GM21528 (cell line): ENCODE measurements around the gene USP7.

Experiments used
- ATAC-seq: cut with Tn5 transposase; IDR thresholded peaks from one replicate; pipeline ENCODE4 v1.9.1; 2021; ENCODE audit warnings: mild to moderate bottlenecking, moderate library complexity; ENCODE audit not compliant: unreplicated experiment, low FRiP score

USP7 gene

GRCh38 chr16:8905795-8906591 is 57.7 kb downstream of the USP7 start:
- no peak for ATAC-seq

- ATAC-seq, result no peak
These were observed 58.4 kb downstream of the USP7 start for GRCh38 chr16:8905168-8905762.

- no peak for ATAC-seq
These were observed 59.7 kb downstream of the USP7 start for GRCh38 chr16:8904018-8904430.

- no peak for ATAC-seq
These were observed 60.7 kb downstream of the USP7 start for GRCh38 chr16:8903004-8903403.

GRCh38 chr16:8901320-8901861 is 62.3 kb downstream of the USP7 start:
- no peak for ATAC-seq

- ATAC-seq, result no peak
These were observed 63.4 kb downstream of the USP7 start for GRCh38 chr16:8900343-8900742.

GRCh38 chr16:8899709-8900317 is 63.9 kb downstream of the USP7 start:
- ATAC-seq, result no peak

GRCh38 chr16:8898660-8899318 is 64.9 kb downstream of the USP7 start:
- no peak for ATAC-seq

GRCh38 chr16:8894736-8895334 is 68.9 kb downstream of the USP7 start:
- no peak for ATAC-seq

GRCh38 chr16:8893976-8894690 is 69.6 kb downstream of the USP7 start:
- no peak for ATAC-seq

GRCh38 chr16:8893426-8893825 is 70.3 kb downstream of the USP7 start:
- no peak for ATAC-seq

- ATAC-seq, result peak; percentile 21
These were observed 71.6 kb downstream of the USP7 start for GRCh38 chr16:8892101-8892575.

- ATAC-seq, result no peak
These were observed 73.2 kb downstream of the USP7 start for GRCh38 chr16:8890549-8890921.

- no peak for ATAC-seq
These were observed 73.7 kb downstream of the USP7 start for GRCh38 chr16:8889893-8890548.

- no peak for ATAC-seq
These were observed 74.5 kb downstream of the USP7 start for GRCh38 chr16:8888951-8889892.

- ATAC-seq, result no peak
These were observed 75.7 kb downstream of the USP7 start for GRCh38 chr16:8887952-8888560.

GRCh38 chr16:8887431-8887765 is 76.3 kb downstream of the USP7 start:
- no peak for ATAC-seq
